Right lung (tissue), 5 donors: ENCODE data around the gene DZIP1. TPM values are rescaled to one million over a fixed set of nuclear protein-coding genes. Genes with fewer than 3 reads are reported as not detected.
"Not testable (repeated sequence)": the region's sequence is repeated elsewhere in the genome, so short reads cannot be mapped to it uniquely, and the experiment has no call there.

ENCODE experiments used
- DNase-seq, 2 donors: peaks; one replicate each; pipeline ENCODE4 v3.0.0-alpha.2; 2013
- polyA plus RNA-seq, 5 donors: library from polyadenylated mRNA; unstranded; fragments of 120-200 nt; gene quantifications; one replicate each; pipeline versions ENCODE4 v1.2.1 to v1.2.3, GENCODE V29; 2013; ENCODE audit warnings: inconsistent platforms in 1 of 5, low replicate concordance in 1 of 5; ENCODE audit not compliant: insufficient read length in 5 of 5, insufficient read depth in 1 of 5

DZIP1 gene
- polyA plus RNA-seq, 5 donors, result 42.9 to 48.8 (median 45.4) TPM

DNA sequence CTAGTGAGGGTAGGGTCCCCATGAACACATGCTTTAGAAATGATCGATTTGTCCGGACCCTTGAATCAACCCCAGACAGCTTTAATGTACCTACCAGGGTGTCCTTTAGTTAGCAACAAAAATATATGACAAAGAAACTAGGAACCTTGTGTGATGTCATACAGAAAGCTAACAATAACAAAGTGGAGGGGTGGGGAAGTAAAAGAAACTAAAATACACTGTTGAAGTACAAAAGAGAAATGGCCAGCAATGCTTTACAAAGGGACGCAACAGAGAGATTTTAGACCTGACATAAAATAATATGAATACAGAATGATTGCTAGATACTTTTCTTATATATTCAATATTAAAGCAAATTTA lies 40.0 kb downstream of the DZIP1 start:
- DNase-seq, result no peak

DNA sequence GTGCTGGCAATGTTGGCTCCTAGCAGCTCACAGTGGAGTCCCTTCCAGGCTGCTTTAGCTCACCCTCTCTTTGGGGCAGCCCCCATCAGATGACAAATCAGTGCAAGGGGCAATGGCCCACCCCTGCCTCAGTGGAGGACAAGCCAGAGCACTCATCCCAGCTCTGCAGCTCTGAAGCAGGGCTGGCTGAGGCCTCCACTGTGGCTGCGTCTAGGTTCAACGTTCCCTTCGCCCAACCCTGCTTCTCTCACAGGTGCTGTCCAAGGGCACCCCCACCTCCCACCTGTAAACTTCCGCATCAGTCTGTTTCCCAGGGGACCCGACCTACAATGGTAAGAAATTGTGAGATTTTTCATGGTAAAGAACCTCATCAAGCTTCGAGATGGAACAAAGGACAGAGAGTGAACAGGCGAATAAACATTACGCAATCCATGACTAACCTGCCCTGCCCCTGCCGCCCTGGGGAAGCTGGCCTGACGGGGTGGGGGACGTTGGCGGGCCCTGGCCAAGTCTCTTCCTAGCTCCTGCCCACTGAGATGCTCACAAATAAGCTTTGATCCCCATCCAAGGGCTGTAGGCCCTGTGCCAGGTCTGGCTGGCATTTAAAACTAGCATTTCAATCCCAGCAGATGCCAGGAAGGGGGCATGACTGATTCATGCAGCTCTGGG lies 40.5 kb downstream of the DZIP1 start:
- no peak for DNase-seq

DNA sequence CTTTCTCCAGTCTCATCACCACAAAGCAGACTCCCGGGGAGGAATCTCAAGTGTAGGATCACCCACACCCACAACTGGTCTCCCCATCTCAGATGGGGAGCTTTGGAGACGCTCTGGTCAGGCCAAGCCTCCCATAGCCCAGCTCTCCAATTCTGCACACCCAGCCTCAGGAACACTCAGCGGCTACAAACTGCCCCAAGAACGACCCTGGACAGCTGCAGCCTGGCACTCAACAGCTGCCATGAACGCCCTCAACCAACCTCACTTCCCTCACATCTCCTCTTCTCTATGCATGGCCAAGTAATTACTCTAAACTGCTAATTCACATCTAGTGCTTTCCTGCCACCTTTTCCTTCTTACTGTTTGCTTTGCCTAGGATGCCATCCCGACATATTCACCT lies 42.6 kb downstream of the DZIP1 start:
- no peak for DNase-seq

GRCh38 chr13:95601216-95601615 lies 43.3 kb downstream of the DZIP1 start:
- DNase-seq, result no peak

DNA sequence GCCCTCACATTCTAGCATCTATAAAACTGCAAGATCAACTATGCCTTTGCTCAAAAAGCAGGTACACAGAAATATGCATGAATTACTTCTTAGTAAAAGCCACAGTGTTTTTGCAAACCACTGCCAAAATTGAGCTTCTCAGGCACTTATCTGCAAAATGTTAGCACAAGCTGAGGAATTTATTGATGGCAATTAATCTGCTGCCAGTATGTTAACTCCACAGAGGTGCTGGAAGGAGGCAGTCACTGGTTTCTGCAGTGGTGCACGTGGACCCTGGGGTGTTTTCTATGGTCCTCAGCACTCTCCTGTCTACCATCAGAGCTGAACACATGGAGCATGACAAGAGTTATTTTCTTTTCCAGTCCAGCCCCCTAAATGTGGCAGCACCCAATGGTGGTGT lies 47.8 kb downstream of the DZIP1 start:
- DNase-seq, result no peak

GRCh38 chr13:95593462-95593861 lies 51.0 kb downstream of the DZIP1 start:
- DNase-seq, result no peak

- DNase-seq, result no peak
Observed at GRCh38 chr13:95588721-95589120, 55.8 kb downstream of the DZIP1 start.

DNA sequence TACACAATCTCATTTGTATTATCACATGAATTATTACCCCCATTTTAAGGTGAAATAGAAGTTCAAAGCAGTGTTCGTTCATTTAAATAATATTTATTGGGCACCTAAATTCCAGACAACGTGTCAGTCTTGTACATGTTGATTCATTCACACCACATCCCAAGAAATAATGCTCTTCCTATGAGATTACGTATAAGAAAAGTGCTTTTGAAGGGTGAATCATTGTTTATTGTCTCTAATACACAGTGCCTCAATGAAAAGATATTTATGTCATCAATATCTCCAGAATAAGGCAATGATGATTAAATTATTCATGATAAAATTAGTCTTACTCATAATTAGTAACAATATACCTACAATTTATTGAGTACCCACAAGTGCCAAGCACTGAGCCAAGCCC lies 56.4 kb downstream of the DZIP1 start:
- DNase-seq, result no peak

- no peak for DNase-seq
Observed at GRCh38 chr13:95585867-95586266, 58.6 kb downstream of the DZIP1 start.

DNA sequence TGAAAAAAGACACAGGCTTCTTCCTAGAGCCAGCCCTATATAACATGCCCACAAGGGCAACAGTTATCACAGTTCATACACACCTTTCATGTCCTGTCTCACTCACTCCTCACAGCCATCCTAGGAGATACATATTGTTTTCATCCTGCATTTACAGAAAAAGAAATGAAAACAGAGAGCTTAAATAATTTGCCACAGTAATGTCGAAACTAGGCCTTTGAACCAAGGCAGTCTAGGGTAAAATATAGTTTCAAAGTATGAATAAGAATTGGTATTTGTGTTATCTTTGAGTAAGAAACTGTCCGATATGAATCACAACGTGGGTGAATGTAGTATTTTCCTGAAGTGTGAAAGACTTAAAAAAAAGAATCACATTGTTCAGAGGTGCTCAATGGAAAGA lies 65.2 kb downstream of the DZIP1 start:
- no peak for DNase-seq

DNA sequence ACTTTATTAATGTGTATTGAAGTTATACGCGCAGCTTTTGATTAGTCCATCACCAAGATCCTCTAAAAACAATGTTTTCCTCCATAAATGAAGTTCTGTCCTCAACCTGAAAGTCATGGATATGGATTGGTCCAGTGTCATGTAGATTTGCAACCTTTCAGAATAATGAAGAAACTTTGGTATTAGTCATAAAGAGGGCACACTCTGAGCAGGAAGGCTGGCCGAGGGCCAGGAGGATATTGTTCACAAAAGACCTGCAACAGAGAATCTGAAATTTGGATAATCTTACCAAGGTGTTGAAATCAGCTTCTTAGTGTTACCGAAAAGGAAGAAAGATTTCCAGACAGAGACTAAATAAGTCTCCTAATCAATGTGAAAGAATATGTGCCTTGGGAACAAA lies 71.3 kb downstream of the DZIP1 start:
- DNase-seq, result no peak

- DNase-seq, result no peak
Observed at GRCh38 chr13:95571941-95572340, 72.6 kb downstream of the DZIP1 start.

- no peak for DNase-seq
Observed at GRCh38 chr13:95570016-95570415, 74.5 kb downstream of the DZIP1 start.

- DNase-seq, result no peak
Observed at GRCh38 chr13:95568131-95568530, 76.4 kb downstream of the DZIP1 start.

GRCh38 chr13:95565758-95566157 lies 78.7 kb downstream of the DZIP1 start:
- not testable (repeated sequence) for DNase-seq

- DNase-seq, result no peak
Observed at GRCh38 chr13:95564733-95565291, 79.7 kb downstream of the DZIP1 start.

DNA sequence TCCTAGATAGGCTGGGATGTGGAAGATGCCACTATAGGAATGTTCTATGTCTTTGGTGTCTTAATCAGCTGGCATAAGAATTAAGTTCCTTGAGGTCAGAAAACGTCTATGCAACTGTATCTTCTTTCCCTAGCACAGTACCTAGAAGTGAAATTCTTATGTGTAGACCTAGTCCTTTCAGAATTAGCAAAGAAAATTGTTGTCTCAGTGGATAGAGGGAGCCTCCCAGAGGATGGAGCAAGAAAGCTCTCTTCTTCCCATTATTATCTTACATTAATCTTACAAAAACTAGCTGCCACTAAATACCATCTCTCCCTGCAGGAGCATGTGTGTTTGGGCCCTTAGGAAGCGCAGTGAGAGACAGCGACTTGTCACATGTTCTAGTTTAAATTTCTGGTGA lies 80.4 kb downstream of the DZIP1 start:
- no peak for DNase-seq

DNA sequence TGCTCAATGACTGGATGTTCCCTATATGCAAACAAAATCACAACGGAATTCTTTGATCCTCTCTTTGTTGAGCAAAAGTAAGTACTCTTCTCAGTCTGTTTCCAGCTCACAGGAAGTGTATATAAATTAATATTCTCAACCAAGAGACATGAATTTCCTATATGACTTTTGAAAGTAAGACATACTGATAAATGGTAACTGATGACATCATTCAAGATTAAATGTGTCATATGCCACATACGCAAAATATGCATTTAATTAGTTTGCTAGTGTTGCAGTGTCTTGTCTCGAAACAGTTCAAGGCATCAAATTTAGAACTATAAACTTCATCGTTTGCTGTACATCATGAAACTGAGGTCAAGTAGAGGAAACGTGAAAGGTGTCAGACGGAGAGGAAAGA lies 84.1 kb downstream of the DZIP1 start:
- no peak for DNase-seq

GRCh38 chr13:95559100-95559499 lies 85.4 kb downstream of the DZIP1 start:
- no peak for DNase-seq

DNA sequence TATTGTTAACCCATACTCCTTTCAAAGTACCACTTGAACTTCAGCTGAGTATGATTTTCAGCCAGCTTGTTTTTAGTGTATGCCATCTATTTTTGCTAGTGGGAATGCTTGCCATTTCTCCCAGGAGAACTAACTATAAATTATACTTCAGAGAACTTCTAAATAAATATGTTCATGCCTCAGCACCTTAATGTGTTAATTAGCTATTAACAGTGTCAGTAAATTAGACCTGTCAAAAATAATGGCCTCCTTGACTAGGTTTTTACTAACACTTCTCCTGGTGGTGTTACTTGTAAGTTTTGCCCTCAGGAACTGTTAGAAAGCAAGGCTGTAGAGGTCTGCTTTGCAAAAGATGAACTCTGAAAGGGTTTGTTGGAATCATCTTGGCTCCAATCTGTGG lies 87.5 kb downstream of the DZIP1 start:
- DNase-seq, result no peak

- no peak for DNase-seq
Observed at GRCh38 chr13:95553581-95554385, 90.7 kb downstream of the DZIP1 start.

DNA sequence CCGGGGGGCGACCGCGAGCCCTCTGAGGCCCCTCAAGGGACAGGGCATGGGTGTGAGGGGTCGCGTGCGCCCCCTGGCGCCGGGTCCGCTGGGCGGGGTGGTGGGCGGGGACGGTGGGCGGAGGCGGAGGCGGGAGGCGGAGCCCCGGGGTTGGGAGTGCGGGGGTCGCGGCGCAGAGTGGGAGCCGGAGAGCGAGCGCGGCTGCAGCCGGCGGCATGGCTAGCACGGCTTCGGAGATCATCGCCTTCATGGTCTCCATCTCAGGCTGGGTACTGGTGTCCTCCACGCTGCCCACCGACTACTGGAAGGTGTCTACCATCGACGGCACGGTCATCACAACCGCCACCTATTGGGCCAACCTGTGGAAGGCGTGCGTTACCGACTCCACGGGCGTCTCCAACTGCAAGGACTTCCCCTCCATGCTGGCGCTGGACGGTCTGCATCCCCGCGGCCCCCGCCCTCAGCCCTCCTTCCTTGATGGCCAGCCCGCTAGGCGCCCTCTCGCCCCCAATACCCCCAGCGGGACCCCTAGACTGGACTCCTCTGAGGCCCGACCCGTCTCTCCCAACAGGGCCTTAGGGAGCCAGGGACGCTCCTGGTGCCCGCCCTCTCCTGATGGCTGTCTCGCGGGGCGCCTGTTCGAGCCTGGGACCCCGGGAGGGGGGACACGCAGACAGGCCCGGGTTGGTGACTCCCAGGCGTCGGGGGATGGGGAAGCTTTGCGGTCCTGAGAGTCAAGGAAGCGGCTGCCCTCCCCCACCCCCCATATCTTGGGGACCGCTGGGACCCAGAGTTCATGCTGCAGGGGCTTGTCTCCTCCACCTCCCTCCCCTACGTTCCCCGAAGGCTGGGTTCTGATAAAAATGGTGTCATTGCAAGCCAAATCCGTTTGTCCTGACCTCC lies 91.7 kb downstream of the DZIP1 start, which contains the start of gene CLDN10:
Gene CLDN10 (plus strand): TSS at position 182 of the 903 bp plus-strand sequence. CDS start 34 bp downstream, at position 216.
- DNase-seq, result no peak
